ENCODE data around the gene ZFYVE27.

ZFYVE27 gene

DNA sequence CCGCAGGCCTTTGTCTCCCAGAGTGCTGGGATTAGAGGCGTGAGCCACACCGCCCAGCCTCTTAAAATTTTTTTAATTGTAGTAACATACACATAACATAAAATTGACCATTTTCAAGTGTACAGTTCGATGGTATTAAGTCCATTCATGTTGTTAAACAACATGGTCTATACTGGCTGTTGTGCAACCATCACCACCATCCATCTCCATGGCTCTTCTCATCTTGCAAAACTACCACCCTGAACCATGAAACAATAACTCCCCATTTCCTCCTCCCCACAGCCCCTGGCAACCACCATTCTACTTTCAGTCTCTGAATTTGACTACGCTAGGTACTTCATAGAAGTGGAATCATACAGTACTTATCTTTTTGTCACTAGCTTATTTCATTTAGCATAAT is 7.9 kb upstream of the ZFYVE27 start:
- Histone ChIP-seq H3K14ac (ENCODE audit: low read length) (no peak overlapping the region), H3K27ac (replicated peaks; ENCODE audit: low read length) (no peak overlapping the region), H2AK5ac (ENCODE audit: low read depth, low read length) (no peak overlapping the region), H2AFZ (ENCODE audit: low read length) (no peak overlapping the region), H3K4ac (ENCODE audit: low read length) (no peak overlapping the region), H3K27me3 (ENCODE audit: control insufficient read depth in 3 of 3, insufficient read depth in 3 of 3, low read depth in 1 of 3, low read length in 3 of 3) (no peaks in the 10 kb centered on the region), H2BK120ac (ENCODE audit: low read depth, low read length) (no peak overlapping the region), H3K4me3 (ENCODE audit: low read length in 2 of 2) (no peak overlapping the region), H4K91ac (ENCODE audit: low read depth, low read length, poor library complexity) (no peak overlapping the region), H3K9me3 (replicated peaks in 1 of 2; ENCODE audit: control insufficient read depth in 2 of 2, insufficient read depth in 1 of 2, low read depth in 1 of 2, low read length in 2 of 2) (no peaks in the 10 kb centered on the region), H4K8ac (ENCODE audit: low read depth, low read length) (no peak overlapping the region), H3K4me1 (ENCODE audit: control insufficient read depth in 2 of 2, insufficient read depth in 1 of 2, low read depth in 1 of 2, low read length in 2 of 2) (no peaks in the 10 kb centered on the region), H2BK12ac (ENCODE audit: low read length) (no peak overlapping the region), H3K18ac (ENCODE audit: low read length) (no peak overlapping the region), H2BK5ac (ENCODE audit: low read length) (no peak overlapping the region), H3K23ac (ENCODE audit: low read depth, low read length, poor library complexity) (no peak overlapping the region), H3K79me1 (ENCODE audit: low read depth, low read length) (no peaks in the 10 kb centered on the region), H2BK15ac (ENCODE audit: low read length) (no peak overlapping the region), H3K9ac (ENCODE audit: low read depth, low read length, poor library complexity) (no peak overlapping the region), H3K36me3 (replicated peaks in 1 of 2; ENCODE audit: control insufficient read depth in 2 of 2, insufficient read depth in 2 of 2, low read length in 2 of 2) (no peaks in the 10 kb centered on the region), H3K4me2 (ENCODE audit: insufficient read depth, low read length, poor library complexity, severe bottlenecking) (no peak overlapping the region)
- no CpG with 5 or more reads among the region's 5 CpGs for WGBS, 2 donors (ENCODE audit: extremely low coverage in 2 of 2, insufficient read length in 2 of 2, insufficient replicate concordance in 1 of 2)
- no peak for DNase-seq (ENCODE audit: low spot score)

DNA sequence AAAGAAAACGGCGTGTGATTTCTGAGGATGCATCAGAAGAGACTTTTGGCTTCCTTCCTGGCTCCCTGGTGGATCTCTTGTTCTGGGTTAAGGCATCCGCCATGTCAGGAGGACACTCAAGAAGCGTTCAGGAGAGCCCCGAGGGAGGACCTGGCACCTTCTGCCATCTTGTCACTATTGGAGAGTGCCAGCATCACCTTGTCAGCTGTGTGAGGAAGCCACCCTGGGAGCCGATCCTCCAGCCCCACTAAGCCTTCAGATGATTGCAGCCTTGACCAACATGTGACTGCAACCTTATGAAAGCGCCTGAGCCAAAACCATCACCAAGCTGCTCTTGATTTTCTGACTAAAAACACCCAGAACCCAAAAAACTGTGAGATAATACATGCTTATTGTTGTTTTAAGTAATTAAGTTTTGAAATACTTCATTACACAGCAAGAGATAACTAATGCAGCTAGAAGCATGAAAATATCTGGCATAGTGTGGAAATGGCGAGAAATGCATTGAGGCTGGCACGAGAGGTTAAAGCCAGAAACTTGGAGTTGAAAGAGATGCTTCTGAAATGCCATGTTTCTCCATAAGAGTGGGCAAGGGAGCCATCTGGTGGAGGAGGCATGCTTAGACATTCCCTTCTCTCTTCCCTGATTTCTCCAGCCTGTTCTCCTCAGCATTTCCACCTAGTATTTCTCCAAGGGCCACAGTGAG is 5.4 kb upstream of the ZFYVE27 start:
- Histone ChIP-seq H4K91ac (ENCODE audit: low read depth, low read length, poor library complexity) (no peak overlapping the region), H2BK120ac (ENCODE audit: low read depth, low read length) (no peak overlapping the region), H3K4ac (ENCODE audit: low read length) (no peak overlapping the region), H3K36me3 (replicated peaks in 1 of 2; ENCODE audit: control insufficient read depth in 2 of 2, insufficient read depth in 2 of 2, low read length in 2 of 2) (no peaks in the 10 kb centered on the region), H2AFZ (ENCODE audit: low read length) (no peak overlapping the region), H3K79me1 (ENCODE audit: low read depth, low read length) (no peaks in the 10 kb centered on the region), H2BK15ac (ENCODE audit: low read length) (no peak overlapping the region), H3K9me3 (replicated peaks in 1 of 2; ENCODE audit: control insufficient read depth in 2 of 2, insufficient read depth in 1 of 2, low read depth in 1 of 2, low read length in 2 of 2) (peaks cover 5 to 9% of the 10 kb centered on the region in 2 donors), H2AK5ac (ENCODE audit: low read depth, low read length) (no peak overlapping the region), H3K14ac (ENCODE audit: low read length) (no peak overlapping the region), H3K4me3 (ENCODE audit: low read length in 2 of 2) (no peak overlapping the region), H3K18ac (ENCODE audit: low read length) (no peak overlapping the region), H3K4me1 (ENCODE audit: control insufficient read depth in 2 of 2, insufficient read depth in 1 of 2, low read depth in 1 of 2, low read length in 2 of 2) (no peaks in the 10 kb centered on the region), H3K9ac (ENCODE audit: low read depth, low read length, poor library complexity) (no peak overlapping the region), H3K27me3 (ENCODE audit: control insufficient read depth in 3 of 3, insufficient read depth in 3 of 3, low read depth in 1 of 3, low read length in 3 of 3) (peaks cover 0 to 10% (median 6%) of the 10 kb centered on the region in 3 experiments), H4K8ac (ENCODE audit: low read depth, low read length) (no peak overlapping the region), H2BK12ac (ENCODE audit: low read length) (no peak overlapping the region), H3K4me2 (ENCODE audit: insufficient read depth, low read length, poor library complexity, severe bottlenecking) (no peak overlapping the region), H3K23ac (ENCODE audit: low read depth, low read length, poor library complexity) (no peak overlapping the region), H2BK5ac (ENCODE audit: low read length) (no peak overlapping the region), H3K27ac (replicated peaks; ENCODE audit: low read length) (no peak overlapping the region)
- DNase-seq (ENCODE audit: low spot score) = peak; percentile 67
- WGBS, 2 donors (ENCODE audit: extremely low coverage in 2 of 2, insufficient read length in 2 of 2, insufficient replicate concordance in 1 of 2) = no CpG with 5 or more reads among the region's 9 CpGs

DNA sequence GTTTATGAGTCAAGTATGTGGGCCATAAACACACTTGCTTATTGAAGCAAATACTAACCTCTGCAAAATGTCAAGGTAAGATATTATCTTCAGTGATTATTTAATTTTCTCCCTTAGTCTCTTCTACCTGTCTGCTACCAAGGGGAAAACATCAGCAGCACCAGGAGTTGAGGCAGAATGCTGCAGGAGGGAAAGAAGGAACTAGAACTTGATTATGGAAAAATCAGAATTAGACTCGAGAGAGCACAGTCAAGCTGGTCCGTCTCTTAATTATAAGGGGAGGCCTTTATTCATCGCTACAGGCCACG is 4.9 kb upstream of the ZFYVE27 start:
- no peak overlapping the region for H3K9ac ChIP-seq (ENCODE audit: low read depth, low read length, poor library complexity)
- H2AFZ ChIP-seq (ENCODE audit: low read length) = no peak overlapping the region
- no peaks in the 10 kb centered on the region for H3K79me1 ChIP-seq (ENCODE audit: low read depth, low read length)
- no peak overlapping the region for H2BK5ac ChIP-seq (ENCODE audit: low read length)
- no peak overlapping the region for H3K27ac ChIP-seq (replicated peaks; ENCODE audit: low read length)
- H3K36me3 ChIP-seq (replicated peaks in 1 of 2; ENCODE audit: control insufficient read depth in 2 of 2, insufficient read depth in 2 of 2, low read length in 2 of 2) = no peaks in the 10 kb centered on the region
- WGBS, 2 donors (ENCODE audit: extremely low coverage in 2 of 2, insufficient read length in 2 of 2, insufficient replicate concordance in 1 of 2) = no CpG with 5 or more reads among the region's 4 CpGs
- H3K4ac ChIP-seq (ENCODE audit: low read length) = no peak overlapping the region
- H3K4me2 ChIP-seq (ENCODE audit: insufficient read depth, low read length, poor library complexity, severe bottlenecking) = no peak overlapping the region
- H3K23ac ChIP-seq (ENCODE audit: low read depth, low read length, poor library complexity) = no peak overlapping the region
- no peak for DNase-seq (ENCODE audit: low spot score)
- no peak overlapping the region for H2BK120ac ChIP-seq (ENCODE audit: low read depth, low read length)
- peaks cover 6 to 11% of the 10 kb centered on the region in 2 donors for H3K9me3 ChIP-seq (replicated peaks in 1 of 2; ENCODE audit: control insufficient read depth in 2 of 2, insufficient read depth in 1 of 2, low read depth in 1 of 2, low read length in 2 of 2)
- H3K27me3 ChIP-seq (ENCODE audit: control insufficient read depth in 3 of 3, insufficient read depth in 3 of 3, low read depth in 1 of 3, low read length in 3 of 3) = peaks cover 0 to 10% (median 6%) of the 10 kb centered on the region in 3 experiments
- peaks cover 0 to 2% of the 10 kb centered on the region in 2 donors for H3K4me1 ChIP-seq (ENCODE audit: control insufficient read depth in 2 of 2, insufficient read depth in 1 of 2, low read depth in 1 of 2, low read length in 2 of 2)
- no peak overlapping the region for H2BK15ac ChIP-seq (ENCODE audit: low read length)
- H4K8ac ChIP-seq (ENCODE audit: low read depth, low read length) = no peak overlapping the region
- no peak overlapping the region for H2AK5ac ChIP-seq (ENCODE audit: low read depth, low read length)
- H3K4me3 ChIP-seq (ENCODE audit: low read length in 2 of 2) = no peak overlapping the region
- H3K14ac ChIP-seq (ENCODE audit: low read length) = no peak overlapping the region
- H2BK12ac ChIP-seq (ENCODE audit: low read length) = no peak overlapping the region
- no peak overlapping the region for H3K18ac ChIP-seq (ENCODE audit: low read length)
- no peak overlapping the region for H4K91ac ChIP-seq (ENCODE audit: low read depth, low read length, poor library complexity)

DNA sequence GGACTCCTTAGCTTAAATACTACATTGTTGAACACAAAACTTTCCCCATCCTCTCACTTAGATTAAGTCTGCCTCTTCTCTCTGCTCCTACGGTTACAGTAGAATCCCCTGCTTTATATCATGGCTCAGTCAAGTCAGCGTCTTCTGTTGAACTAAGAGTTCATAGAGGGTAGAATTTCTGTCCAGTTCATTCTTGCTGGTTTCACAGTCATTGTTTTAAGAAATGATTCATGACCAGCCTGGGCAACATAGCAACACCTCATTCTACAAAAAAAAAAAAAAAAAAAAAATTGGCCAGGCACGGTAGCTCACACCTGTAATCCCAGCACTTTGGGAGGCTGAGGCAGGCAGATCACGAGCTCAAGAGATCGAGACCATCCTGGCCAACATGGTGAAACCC is 3.7 kb upstream of the ZFYVE27 start:
- Histone ChIP-seq H3K4me1 (ENCODE audit: control insufficient read depth in 2 of 2, insufficient read depth in 1 of 2, low read depth in 1 of 2, low read length in 2 of 2) (peaks cover 6 to 8% of the 10 kb centered on the region in 2 donors), H3K23ac (ENCODE audit: low read depth, low read length, poor library complexity) (no peak overlapping the region), H2BK120ac (ENCODE audit: low read depth, low read length) (no peak overlapping the region), H4K8ac (ENCODE audit: low read depth, low read length) (no peak overlapping the region), H3K9me3 (replicated peaks in 1 of 2; ENCODE audit: control insufficient read depth in 2 of 2, insufficient read depth in 1 of 2, low read depth in 1 of 2, low read length in 2 of 2) (peaks cover 6 to 11% of the 10 kb centered on the region in 2 donors), H3K36me3 (replicated peaks in 1 of 2; ENCODE audit: control insufficient read depth in 2 of 2, insufficient read depth in 2 of 2, low read length in 2 of 2) (no peaks in the 10 kb centered on the region), H2BK15ac (ENCODE audit: low read length) (no peak overlapping the region), H2AFZ (ENCODE audit: low read length) (no peak overlapping the region), H3K18ac (ENCODE audit: low read length) (no peak overlapping the region), H3K4me2 (ENCODE audit: insufficient read depth, low read length, poor library complexity, severe bottlenecking) (no peak overlapping the region), H2BK5ac (ENCODE audit: low read length) (no peak overlapping the region), H3K4ac (ENCODE audit: low read length) (no peak overlapping the region), H3K4me3 (ENCODE audit: low read length in 2 of 2) (no peak overlapping the region), H3K27ac (replicated peaks; ENCODE audit: low read length) (no peak overlapping the region), H2BK12ac (ENCODE audit: low read length) (no peak overlapping the region), H3K27me3 (ENCODE audit: control insufficient read depth in 3 of 3, insufficient read depth in 3 of 3, low read depth in 1 of 3, low read length in 3 of 3) (peaks cover 0 to 10% (median 6%) of the 10 kb centered on the region in 3 experiments), H3K14ac (ENCODE audit: low read length) (no peak overlapping the region), H4K91ac (ENCODE audit: low read depth, low read length, poor library complexity) (no peak overlapping the region), H2AK5ac (ENCODE audit: low read depth, low read length) (no peak overlapping the region), H3K9ac (ENCODE audit: low read depth, low read length, poor library complexity) (no peak overlapping the region), H3K79me1 (ENCODE audit: low read depth, low read length) (peaks cover 4% of the 10 kb centered on the region)
- WGBS, 2 donors (ENCODE audit: extremely low coverage in 2 of 2, insufficient read length in 2 of 2, insufficient replicate concordance in 1 of 2) = no CpG with 5 or more reads among the region's 5 CpGs
- no peak for DNase-seq (ENCODE audit: low spot score)
